HG02759 (cell line): ENCODE measurements around the gene ZMYND19.
"Not testable (repeated sequence)": the region's sequence is repeated elsewhere in the genome, so short reads cannot be mapped to it uniquely, and the experiment has no call there.

Experiments used
- ATAC-seq: cut with Tn5 transposase; IDR thresholded peaks from one replicate; pipeline ENCODE4 v1.9.1; 2021; ENCODE audit warnings: mild to moderate bottlenecking, moderate library complexity; ENCODE audit not compliant: unreplicated experiment

The ZMYND19 gene

DNA sequence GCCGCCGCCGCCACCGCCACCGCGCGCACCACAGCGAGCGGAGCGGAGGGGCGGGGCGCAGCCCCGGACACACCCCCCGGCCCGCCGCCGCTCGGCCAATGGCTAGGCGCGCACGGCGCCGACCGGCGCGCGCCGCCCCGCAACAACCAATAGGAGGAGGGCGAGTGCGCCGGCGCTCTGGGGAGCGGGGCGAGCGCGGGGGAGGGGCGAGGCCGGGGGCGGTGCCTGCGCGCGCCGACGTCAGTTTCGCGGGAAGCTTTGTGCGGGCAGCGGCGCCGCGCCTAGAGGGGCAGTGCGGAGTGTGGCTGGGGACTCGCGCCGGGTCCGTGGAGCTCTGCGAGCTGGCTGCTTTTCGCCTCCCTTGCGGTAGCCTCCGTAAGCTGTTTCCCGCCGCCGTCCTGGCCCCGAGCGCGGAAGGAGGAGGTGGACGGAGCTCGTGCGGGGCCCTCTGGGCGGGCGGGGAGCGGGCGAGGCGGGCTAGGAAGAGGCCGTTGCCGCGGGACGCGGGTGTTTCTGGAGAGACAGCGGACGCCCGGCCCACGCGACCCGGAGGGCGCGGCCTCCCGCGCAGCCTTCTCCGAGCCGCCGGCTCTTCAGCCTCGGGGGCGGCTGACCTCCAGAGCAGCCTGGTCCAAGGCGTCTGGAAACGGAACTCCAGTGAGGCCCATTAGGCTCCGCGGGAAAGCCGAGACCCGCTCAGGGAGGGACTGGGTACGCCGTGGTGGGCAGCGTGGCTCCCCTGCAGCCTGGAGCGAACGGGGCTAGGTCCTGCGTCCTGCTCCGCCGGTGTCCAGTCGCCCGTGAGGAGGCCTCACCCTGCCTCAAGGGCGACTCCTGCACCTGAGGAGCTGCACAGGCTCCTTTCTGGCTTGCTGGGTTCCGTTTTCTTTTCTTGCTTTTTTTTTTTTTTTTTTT lies at the start of gene ZMYND19:
Gene ZMYND19 (minus strand): TSS at position 44 of the 915 bp plus-strand sequence. CDS start 249 bp downstream, outside the sequence.
- peak; percentile 88 for ATAC-seq

DNA sequence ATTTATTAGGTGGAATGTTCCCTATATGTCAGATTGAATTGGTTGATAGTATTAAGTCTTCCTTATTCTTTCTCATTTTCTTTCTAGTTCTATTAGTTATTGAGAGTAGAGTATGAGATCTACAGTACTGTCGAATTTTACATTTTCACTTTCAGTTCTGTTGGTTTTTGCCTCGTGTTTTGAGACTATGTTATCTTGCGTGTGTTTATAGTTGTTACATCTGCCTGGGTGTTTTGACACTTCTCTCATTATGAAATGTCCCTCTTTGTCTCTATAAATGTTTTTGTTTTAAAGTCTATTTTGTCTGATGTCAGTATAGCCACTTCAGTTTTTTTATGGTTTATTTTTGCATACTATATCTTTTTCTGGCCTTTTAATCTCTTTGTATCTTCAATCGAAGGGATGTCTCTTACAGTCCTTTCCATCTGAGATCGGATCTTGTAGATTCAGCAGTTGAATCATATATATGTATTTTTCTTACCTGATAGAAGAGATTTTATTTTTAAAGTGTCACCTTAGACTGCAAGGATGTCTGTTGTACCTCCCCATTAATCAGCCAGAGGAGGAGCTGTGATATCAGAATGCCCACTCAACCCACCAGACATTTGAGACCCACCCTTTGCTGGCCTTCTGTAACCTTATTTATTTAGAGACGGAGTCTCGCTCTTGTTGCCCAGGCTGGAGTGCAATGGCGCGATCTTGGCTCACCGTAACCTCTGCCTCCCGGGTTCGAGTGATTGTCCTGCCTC lies 49.2 kb upstream of the ZMYND19 start:
- ATAC-seq = no peak

DNA sequence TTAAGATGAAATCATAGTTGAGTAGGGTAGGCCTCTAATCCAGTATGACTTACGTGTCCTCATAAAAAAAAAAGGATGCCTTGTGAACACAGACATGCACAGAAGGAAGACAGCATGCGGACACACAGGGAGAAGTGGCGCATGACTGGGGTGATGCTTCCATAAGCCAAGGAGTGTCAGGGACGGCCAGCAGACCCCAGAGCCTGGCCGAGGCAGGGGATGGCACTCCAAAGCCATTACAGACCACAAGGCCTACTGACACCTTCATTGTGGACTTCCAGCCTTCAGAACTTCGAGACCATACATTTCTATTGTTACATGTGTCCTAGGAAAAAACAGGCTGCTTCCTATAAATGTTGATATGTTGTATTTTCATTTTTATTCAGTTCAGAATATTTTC lies 48.4 kb upstream of the ZMYND19 start:
- no peak for ATAC-seq

DNA sequence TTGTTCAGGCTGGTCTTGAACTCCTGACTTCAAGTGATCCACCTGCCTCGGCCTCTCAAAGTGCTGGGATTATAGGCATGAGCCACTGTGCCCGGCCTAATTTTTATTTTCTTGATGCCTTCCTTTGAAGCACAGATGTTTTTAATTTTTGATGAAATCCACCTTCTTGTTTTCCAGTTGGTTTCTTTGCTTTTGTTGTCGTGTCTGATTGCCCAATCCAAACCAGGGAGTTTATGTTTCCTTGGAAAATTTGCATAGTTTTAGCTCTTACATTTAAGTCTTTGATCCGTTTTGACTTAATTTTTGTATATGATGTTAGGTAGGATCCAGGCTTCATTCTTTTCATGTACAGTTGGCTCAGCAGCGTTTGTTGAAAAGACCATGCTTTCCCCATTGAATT lies 43.7 kb upstream of the ZMYND19 start:
- no peak for ATAC-seq

DNA sequence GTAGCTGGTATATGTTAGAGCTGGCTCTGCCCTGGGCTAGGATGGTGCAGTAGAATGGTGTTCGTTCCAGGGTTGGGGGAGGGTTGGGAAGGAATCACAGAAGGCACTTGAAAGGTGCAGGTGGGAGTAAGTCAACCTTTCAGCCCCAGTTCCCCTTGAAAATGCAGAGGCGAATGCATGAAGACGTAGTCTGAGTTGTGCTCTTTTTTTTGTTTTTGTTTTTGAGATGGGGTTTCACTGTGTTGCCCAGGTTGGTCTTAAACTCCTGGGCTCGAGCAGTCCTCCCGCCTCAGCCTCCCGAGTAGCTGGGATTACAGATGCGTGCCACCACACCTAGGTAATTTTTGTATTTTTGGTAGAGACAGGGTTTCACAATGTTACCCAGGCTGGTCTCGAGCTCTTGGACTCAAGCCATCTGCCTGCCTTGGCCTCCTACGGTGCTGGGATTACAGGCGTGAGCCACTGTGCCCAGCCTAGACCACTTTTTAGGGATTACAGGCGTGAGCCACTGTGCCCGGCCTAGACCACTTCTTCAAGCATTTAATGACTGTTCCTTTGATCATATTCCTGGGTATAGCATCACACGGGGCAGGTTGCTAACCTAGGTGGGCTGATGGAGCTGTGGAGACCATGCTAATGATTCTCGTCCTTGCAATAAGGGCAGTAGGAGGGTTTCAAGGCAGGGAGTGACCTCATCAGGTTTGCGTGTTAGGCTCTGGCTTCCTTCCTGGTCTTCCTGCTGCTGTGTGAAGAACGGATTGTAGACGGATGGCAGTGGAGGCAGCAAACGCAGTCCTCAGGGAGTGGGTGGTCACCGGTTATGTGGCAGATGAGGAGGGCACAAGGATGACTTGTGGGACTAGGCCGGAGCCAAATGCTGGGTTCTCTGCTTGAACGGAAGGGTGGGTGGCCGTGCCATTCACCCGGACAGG lies 42.2 kb upstream of the ZMYND19 start:
- no peak for ATAC-seq

DNA sequence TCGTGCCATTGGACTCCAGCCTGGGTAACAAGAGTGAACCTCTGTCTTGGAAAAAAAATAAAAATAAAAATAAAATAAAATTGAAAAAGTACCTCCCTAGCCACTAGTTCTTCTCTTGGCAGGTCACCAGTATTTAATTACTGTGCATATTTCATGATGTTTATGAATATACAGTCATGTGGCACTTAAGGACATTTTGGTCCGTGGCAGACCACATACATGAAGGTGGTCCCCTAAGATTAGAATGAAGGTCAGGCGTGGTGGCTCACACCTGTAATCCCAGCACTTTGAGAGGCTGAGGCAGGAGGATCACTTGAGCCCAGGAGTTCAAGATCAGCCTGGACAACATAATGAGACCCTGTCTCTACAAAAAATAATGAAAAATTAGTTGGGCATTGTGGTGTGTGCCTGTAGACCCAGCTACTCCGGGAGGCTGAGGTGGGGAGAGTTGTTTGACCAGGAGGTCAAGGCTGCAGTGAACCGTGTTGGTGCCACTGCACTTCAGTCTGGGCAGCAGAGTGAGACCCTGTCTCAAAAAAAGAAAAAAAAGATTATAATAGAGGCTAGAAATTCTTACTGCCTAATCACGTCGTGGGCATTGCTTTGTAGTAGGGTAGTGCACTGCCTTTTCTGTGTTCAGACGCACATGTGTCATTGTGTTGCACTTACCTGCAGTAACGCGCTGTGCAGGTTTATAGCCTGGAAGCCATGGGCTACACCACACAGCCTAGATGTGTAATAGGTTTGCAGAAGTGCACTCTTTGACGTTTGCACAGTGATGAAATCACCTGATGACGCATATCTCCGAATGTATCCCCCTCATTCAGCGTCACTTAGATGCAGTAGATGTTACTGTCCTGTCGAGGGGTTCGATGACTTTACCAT lies 41.3 kb upstream of the ZMYND19 start:
- ATAC-seq = no peak

DNA sequence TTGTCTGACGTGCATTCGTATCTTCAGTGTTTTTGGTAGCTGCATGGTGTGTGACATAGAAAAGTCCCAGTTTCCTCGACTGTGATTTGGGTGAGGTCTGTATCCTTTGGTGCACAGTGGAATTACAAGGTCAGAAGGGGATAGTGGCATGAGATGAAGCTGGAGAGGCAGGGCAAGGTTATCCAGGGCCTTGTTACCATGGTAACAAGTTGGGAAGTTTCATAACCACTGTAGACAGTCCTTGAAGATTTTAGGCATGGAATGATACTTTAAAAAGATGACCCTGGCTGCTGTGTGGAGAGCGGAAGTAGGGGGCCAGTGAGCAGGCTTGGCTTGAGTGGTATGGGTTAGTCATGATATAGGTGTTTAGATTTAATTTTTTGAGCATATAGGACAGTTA lies 40.4 kb upstream of the ZMYND19 start:
- ATAC-seq = no peak

DNA sequence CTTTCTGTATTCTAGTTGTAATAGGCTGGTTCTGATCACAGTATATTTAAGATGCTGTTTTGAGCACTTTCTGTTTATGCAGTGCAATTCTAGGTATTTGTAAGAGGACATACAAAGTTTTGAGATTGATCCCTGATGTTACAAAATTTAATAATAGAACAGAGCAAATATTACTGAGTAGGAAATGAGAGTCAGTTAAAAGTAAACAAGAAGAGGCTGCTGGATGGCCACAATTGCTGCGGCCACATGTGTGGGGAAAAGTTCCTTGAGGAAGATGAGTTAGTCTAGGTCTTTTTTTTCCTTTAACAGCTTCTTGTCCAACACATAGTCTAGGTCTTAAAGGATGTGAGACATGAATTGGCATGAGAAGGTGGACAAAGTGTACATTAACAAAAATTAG lies 39.8 kb upstream of the ZMYND19 start:
- ATAC-seq = no peak

DNA sequence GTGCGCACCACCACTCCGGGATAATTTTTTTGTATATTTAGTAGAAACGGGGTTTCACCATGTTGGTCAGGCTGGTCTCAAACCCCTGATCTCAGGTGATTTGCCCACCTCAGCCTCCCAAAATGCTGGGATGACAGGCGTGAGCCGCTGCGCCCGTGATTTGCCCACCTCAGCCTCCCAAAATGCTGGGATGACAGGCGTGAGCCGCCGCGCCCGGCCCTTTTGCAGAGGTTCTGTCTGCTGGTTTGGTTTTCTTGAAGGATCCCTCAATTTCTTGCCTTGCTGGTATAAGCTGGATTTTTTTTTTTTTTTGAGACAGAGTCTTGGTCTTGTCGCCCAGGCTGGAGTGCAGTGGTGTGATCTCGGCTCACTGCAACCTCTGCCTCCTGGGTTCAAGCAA lies 37.1 kb upstream of the ZMYND19 start:
- ATAC-seq = not testable (repeated sequence)

DNA sequence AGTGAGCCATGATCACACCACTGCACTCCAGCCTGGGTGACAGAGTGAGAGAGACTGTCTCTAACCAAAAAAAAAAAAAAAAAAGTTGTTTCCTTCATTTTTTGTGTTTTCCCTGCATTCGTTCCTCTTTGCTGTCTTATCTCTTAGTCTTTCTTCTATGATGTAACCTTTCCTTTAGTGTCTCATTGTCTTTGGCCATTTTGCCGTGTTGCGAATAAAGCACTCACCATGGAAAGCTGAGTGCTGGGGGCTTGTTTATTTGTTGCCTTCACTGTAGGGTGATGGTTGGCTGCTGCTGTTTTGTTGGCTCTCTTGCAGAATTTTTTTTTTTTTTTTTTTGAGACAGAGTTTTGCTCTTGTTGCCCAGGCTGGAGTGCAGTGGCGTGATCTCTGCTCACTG lies 36.2 kb upstream of the ZMYND19 start:
- ATAC-seq = no peak

DNA sequence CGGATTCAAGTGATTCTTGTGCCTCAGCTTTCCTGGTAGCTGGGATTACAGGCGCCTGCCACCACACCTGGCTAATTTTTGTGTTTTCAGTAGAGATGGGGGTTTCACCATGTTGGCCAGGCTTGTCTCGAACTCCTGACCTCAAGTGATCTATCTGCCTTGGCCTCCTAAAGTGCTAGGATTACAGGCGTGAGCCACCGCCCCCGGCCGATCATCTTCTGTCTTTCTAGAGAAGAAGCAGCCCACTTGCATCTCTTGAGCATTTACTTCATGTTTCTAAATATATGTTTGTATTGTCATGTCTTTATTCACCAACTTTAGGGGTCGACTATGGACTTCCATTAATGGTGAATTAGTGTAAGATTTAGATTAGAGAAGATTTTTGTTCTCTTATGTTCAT lies 31.9 kb upstream of the ZMYND19 start:
- not testable (repeated sequence) for ATAC-seq

DNA sequence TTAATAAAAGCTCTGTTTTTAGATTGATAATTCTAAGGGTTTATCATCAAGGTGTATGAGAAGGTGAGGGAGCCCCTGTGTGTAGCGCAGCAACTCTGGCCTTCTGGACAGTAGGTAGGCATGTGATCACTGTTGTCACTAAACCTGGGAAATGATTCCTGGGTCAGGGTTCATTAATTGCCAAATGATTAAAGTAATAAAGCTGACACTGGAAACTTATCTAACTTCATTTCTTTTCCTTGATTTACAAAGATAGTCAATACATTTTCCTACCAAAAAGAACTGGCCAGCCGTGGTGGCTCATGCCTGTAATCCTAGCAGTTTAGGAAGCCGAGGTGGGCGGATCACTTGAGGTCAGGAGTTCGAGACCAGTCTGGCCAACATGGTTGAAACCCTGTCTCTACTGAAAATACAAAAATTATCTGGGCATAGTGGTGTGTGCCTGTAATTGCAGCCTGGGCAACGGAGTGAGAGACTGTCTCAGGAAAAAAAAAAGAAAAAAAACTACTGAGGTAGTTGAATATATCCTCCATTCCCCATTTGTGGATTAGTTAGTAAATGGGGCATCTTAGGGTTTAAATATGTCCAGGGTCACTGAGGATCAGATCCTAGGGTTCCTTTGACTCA lies 30.9 kb upstream of the ZMYND19 start:
- no peak for ATAC-seq

DNA sequence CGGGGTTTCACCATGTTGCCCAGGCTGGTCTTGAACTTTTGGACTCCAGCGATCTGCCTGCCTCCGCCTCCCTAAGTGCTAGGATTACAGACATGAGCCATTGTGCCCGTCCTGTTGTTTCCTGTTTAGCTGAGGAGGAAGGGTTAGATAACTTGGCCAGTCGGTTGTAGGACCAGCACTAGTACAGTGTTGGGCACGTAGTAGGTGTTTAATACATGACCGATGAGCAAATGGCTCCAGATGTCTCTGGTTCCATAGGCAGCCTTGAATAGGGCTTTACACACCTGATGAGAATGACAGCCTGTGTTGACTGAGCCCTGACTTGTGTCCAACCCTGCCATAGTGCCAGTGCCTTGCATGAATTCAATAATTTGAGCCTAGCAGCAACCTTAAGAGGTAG lies 30.3 kb upstream of the ZMYND19 start:
- ATAC-seq = no peak

DNA sequence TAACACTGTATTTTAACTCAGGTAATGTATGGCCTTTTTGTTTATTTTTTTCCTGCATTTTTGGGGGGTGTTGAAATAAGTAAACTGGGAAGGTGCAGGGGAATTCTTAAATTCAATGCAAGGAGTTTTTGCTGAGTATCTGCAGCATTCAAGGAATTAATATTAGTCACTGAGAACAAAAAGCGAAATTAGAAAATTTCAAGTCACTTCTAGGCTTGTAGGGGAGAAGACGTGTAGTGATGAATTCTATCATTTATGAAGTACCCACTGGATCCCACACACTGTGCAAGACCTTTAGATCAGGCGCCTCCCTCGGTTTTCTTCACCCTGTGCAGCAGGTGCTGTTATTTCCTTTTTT lies 29.7 kb upstream of the ZMYND19 start:
- ATAC-seq = no peak

DNA sequence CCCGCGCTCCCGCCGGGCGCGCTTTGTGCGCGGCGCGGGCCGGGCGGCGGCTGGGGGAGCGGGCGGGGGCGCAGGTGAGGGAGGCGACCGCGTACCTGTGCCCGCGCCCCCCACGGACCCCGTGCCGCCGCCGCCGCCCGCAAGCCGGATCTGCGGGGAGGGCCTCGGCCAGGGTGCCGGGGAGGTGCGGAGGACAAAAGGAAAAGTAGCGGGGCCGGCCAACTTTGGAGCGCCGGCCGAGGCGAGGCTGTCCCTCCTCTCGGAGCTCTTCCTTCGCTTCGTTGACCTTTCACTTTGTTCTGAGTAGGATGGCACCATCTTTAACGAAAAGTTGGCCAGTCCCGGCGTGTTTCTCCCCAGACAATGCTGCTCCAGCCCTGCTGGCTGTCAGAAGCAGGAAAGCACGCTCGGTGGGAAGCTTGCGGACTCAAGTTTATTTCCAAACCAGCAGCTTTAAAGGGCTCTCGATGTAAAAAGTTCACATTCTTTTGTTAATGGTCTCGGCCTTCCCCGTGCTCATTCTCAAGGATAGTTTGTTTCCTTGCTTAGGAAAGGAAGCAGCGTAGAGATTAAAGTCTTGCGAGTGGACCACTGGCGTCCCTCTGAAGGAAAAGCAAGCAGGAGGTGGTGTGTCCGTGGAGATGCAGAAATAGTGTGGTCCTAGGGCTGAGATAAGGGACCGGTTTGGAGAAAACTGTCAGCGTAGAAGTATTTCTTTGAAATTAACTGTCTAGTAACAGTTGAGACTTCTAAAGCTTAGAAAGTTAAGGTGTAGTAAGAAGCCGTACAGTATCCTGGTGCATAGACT lies 29.1 kb upstream of the ZMYND19 start:
- peak; percentile 21 for ATAC-seq

DNA sequence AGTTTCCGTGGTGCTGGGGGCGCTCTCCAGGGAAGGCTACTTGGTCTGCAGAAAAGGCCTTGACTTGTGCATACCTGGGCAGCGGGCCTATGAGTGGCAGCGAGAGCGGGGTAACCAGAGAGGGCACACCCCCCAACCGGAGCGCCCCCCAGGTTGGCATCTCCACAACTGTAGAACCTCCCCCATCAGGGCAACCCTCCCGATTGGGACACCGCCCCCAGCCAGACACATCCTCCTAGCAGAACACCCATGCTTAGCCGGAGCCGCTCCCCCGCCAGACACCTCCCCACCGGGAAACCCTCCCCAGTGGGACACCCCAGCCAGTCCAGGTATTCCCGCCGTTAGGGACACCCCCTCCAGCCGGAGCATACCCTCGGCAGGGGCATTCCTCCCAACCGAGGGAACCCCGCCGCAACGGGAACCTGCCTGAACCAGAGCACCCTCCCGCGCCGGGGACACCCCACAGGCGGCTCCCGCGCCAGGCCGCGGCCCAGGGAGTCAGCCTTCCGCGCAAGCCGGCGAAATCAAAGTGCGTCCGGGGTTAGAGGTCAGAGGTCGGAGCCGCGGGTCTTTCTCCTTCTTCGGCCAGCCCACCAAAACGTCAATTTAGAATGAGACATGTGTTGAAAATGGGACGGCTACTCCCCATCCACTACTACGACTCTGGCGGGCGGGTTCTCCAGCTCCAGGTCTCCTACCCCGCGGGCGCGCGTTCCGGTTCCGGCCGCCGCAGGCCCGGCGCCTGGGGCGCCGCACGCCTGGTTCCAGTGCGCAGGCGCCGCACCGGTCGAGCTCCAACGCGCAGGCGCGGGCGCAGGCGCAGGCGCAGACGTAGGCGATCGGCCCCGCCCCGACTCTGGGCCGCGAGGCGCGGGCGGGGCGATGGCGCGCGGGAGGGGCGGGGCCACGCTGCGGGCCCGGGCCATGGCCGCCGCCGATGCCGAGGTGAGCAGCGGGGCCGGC lies 28.1 kb upstream of the ZMYND19 start, which contains the start of gene EHMT1:
Gene EHMT1 (plus strand): TSS at position 901 of the 963 bp plus-strand sequence. CDS start 24 bp downstream, at position 925.
- peak; percentile 79 for ATAC-seq

DNA sequence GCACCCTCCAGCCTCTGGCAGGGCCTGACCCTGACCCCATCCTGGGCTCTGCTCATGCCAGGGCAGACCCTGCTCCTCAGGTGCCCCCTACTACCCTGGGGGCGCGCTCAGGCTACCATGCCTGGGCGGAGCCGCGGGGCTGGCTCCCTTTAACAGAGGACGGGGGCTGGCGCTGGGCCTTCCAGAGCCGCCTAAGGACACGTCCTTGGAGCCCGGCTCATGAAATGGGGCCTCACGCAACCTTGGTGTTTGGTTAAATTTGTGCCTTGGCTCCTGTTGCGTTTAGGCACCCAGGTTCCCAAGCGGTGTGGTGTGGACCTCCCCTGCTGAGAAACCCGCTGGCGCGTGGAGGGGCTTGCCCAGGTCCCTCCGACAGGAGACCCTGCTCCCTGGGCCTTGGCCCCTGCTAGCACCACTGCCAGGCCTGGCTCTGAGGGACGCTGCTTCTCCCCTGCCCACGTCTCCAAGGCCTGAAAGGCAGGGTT lies 25.1 kb upstream of the ZMYND19 start:
- no peak for ATAC-seq
